Coronary artery (tissue), 2 donors: ENCODE measurements around the gene SPATS2.
"Not testable (repeated sequence)": the region's sequence is repeated elsewhere in the genome, so short reads cannot be mapped to it uniquely, and the experiment has no call there.

Source experiments
- DNase-seq: peaks from one replicate; pipeline ENCODE4 v3.0.0-alpha.2; 2017; ENCODE audit warnings: low spot score
- H3K27ac ChIP-seq, 2 donors: fragments of 200-600 bp; sonication (generic); one replicate each; pipeline ENCODE4 v1.5.1; 2016 to 2019
- H3K4me3 ChIP-seq: fragments of 200-600 bp; sonication (generic); 2 replicates; pipeline ENCODE4 v1.5.1; 2016; ENCODE audit warnings: mild to moderate bottlenecking, moderate library complexity
- CTCF ChIP-seq: fragments of 200-600 bp; sonication (generic); IDR thresholded peaks from one replicate; pipeline ENCODE4 v1.5.1; 2019; ENCODE audit warnings: antibody characterized with exemption

The SPATS2 gene

GRCh38 chr12:49524660-49525324 is 157.5 kb downstream of the SPATS2 start:
- no peak for TF ChIP-seq CTCF
- DNase-seq: no peak

GRCh38 chr12:49525942-49526341 is 158.7 kb downstream of the SPATS2 start:
- TF ChIP-seq CTCF: no peak
- DNase-seq: no peak
- no peak overlapping the region for H3K4me3 ChIP-seq

More at GRCh38 chr12:49524660-49525324, 157.5 kb downstream of the SPATS2 start:
- no peak overlapping the region for H3K27ac ChIP-seq
- H3K4me3 ChIP-seq: no peak overlapping the region

GRCh38 chr12:49527361-49528130 is 160.3 kb downstream of the SPATS2 start:
- Histone ChIP-seq H3K27ac (no peak overlapping the region), H3K4me3 (no peak overlapping the region)
- no peak for TF ChIP-seq CTCF
- DNase-seq: no peak

More at GRCh38 chr12:49525942-49526341, 158.7 kb downstream of the SPATS2 start:
- H3K27ac ChIP-seq: no peak overlapping the region

- H3K4me3 ChIP-seq: no peak overlapping the region
- no peak overlapping the region for H3K27ac ChIP-seq
- DNase-seq: no peak
- no peak for TF ChIP-seq CTCF
These were observed 162.2 kb downstream of the SPATS2 start for GRCh38 chr12:49529414-49529813.

- TF ChIP-seq CTCF: no peak
These were observed 164.5 kb downstream of the SPATS2 start for GRCh38 chr12:49531745-49532144.

GRCh38 chr12:49533331-49533730 is 166.1 kb downstream of the SPATS2 start:
- DNase-seq: no peak
- no peak for TF ChIP-seq CTCF
- H3K4me3 ChIP-seq: no peak overlapping the region

More at GRCh38 chr12:49531745-49532144, 164.5 kb downstream of the SPATS2 start:
- no peak overlapping the region for H3K4me3 ChIP-seq
- no peak overlapping the region for H3K27ac ChIP-seq
- DNase-seq: no peak

GRCh38 chr12:49534122-49534521 is 166.9 kb downstream of the SPATS2 start:
- DNase-seq, H3K4me3 ChIP-seq: not testable (repeated sequence)

More at GRCh38 chr12:49533331-49533730, 166.1 kb downstream of the SPATS2 start:
- H3K27ac ChIP-seq: no peak overlapping the region

More at GRCh38 chr12:49534122-49534521, 166.9 kb downstream of the SPATS2 start:
- H3K27ac ChIP-seq: not testable (repeated sequence)
